A673 (cell line): ENCODE data around the gene NKX6-1. TPM values are rescaled to one million over a fixed set of nuclear protein-coding genes. Genes with fewer than 3 reads are reported as not detected.

Experiments
- BruUV-seq: library from RNA; stranded (reverse); fragments of 400-500 nt; replicated peaks from 2 replicates; lab custom pipeline; 2021; lab: Mats Ljungman, UMichigan
- CTCF ChIA-PET: fragments of 300-600 bp; sonication (Branson Sonifier 250); formaldehyde crosslinking; loops from one replicate; lab custom pipeline; 2022; ENCODE audit warnings: antibody characterized with exemption; lab: Charles Lee
- POLR2A ChIA-PET: fragments of 300-600 bp; sonication (Branson Sonifier 250); formaldehyde crosslinking; loops from one replicate; lab custom pipeline; 2022; ENCODE audit warnings: antibody characterized with exemption; ENCODE audit not compliant: low non-redundant PET; lab: Charles Lee
- DNase-seq: peaks from one replicate; pipeline ENCODE4 v3.0.0-alpha.2; 2015; ENCODE audit warnings: low spot score
- H3K27ac ChIP-seq: fragments of 200-600 bp; sonication (generic); 2 replicates; pipeline ENCODE4 v1.5.1; 2016; ENCODE audit warnings: mixed run types, low read depth, mild to moderate bottlenecking, mixed read lengths, antibody characterized with exemption, low read length; ENCODE audit not compliant: poor library complexity, severe bottlenecking
- H3K27me3 ChIP-seq: fragments of 200-600 bp; sonication (generic); replicated peaks from 2 replicates; pipeline ENCODE4 v1.6.1; 2017; ENCODE audit warnings: mixed run types, low read depth, mild to moderate bottlenecking, mixed read lengths, antibody characterized with exemption, low read length; ENCODE audit not compliant: insufficient read depth, poor library complexity
- H3K36me3 ChIP-seq: fragments of 200-600 bp; sonication (generic); 2 replicates; pipeline ENCODE4 v1.6.1; 2016; ENCODE audit warnings: mixed run types, mild to moderate bottlenecking, mixed read lengths, antibody characterized with exemption, low read length; ENCODE audit not compliant: insufficient read depth, poor library complexity, severe bottlenecking
- H3K4me1 ChIP-seq: fragments of 200-600 bp; sonication (generic); 2 replicates; pipeline ENCODE4 v1.6.1; 2017; ENCODE audit warnings: mixed run types, mild to moderate bottlenecking, mixed read lengths, antibody characterized with exemption, low read length; ENCODE audit not compliant: insufficient read depth, poor library complexity, severe bottlenecking
- H3K4me3 ChIP-seq: fragments of 200-600 bp; sonication (generic); 2 replicates; pipeline ENCODE4 v1.5.1; 2016; ENCODE audit warnings: low read depth, mixed run types, mild to moderate bottlenecking, mixed read lengths, low read length; ENCODE audit not compliant: poor library complexity, severe bottlenecking
- H3K9me3 ChIP-seq: fragments of 200-600 bp; sonication (generic); 2 replicates; pipeline ENCODE4 v1.6.1; 2016; ENCODE audit warnings: mixed run types, low read depth, mild to moderate bottlenecking, mixed read lengths, antibody characterized with exemption, low read length; ENCODE audit not compliant: poor library complexity, severe bottlenecking
- CTCF ChIP-seq: fragments of 300-800, 200-600 bp; sonication (generic); conservative IDR thresholded peaks from 2 replicates; pipeline ENCODE4 v1.5.1; 2017; ENCODE audit warnings: low read depth, mild to moderate bottlenecking, antibody characterized with exemption, low read length, moderate library complexity, mixed read lengths
- EZH2 ChIP-seq: fragments of 200-600 bp; sonication (generic); IDR thresholded peaks from 2 replicates; pipeline ENCODE4 v1.6.1; 2017; ENCODE audit warnings: borderline replicate concordance, low read depth, mild to moderate bottlenecking, mixed read lengths, antibody characterized with exemption, low read length; ENCODE audit not compliant: poor library complexity, severe bottlenecking
- intact Hi-C: fragments of 100-400 bp; cut with micrococcal nuclease; formaldehyde crosslinking; loops from one replicate; pipeline ENCODE4 v1.10.0; 2022; ENCODE audit not compliant: unreplicated experiment
- total RNA-seq: library from RNA; stranded (reverse); gene quantifications from 2 replicates; pipeline ENCODE4 v1.2.3, GENCODE V29; 2021

The NKX6-1 gene
- total RNA-seq, 1 experiment from 2014 or later, result 8.8 TPM

- Histone ChIP-seq H3K27ac (no peak overlapping the region), H3K9me3 (no peaks in the 10 kb centered on the region), H3K4me1 (no peaks in the 10 kb centered on the region), H3K27me3 (no peaks in the 10 kb centered on the region), H3K36me3 (peaks cover 14% of the 10 kb centered on the region), H3K4me3 (no peak overlapping the region)
- intact Hi-C loops, result no loop called here
- ChIA-PET CTCF (no interaction called here), POLR2A (no interaction called here)
- no peak for DNase-seq
- BruUV-seq, result no TSS peak
- no peak for TF ChIP-seq EZH2
- no peak for TF ChIP-seq CTCF
Measured at GRCh38 chr4:84492737-84493091, 6.4 kb downstream of the NKX6-1 start.

- ChIA-PET POLR2A (no interaction called here), CTCF (no interaction called here)
- no peak for DNase-seq
- H3K9me3 ChIP-seq, result no peaks in the 10 kb centered on the region
- no TSS peak for BruUV-seq
- H3K27me3 ChIP-seq, result no peaks in the 10 kb centered on the region
- no peak overlapping the region for H3K27ac ChIP-seq
- TF ChIP-seq CTCF, result no peak
- no peak for TF ChIP-seq EZH2
- no peak overlapping the region for H3K4me3 ChIP-seq
- intact Hi-C loops, result no loop called here
- H3K36me3 ChIP-seq, result peaks cover 14% of the 10 kb centered on the region
- H3K4me1 ChIP-seq, result no peaks in the 10 kb centered on the region
Measured at GRCh38 chr4:84492290-84492689, 6.8 kb downstream of the NKX6-1 start.

- Histone ChIP-seq H3K27ac (no peak overlapping the region), H3K27me3 (no peaks in the 10 kb centered on the region), H3K4me1 (no peaks in the 10 kb centered on the region), H3K4me3 (no peak overlapping the region), H3K9me3 (no peaks in the 10 kb centered on the region), H3K36me3 (peaks cover 14% of the 10 kb centered on the region)
- no TSS peak for BruUV-seq
- intact Hi-C loops, result no loop called here
- TF ChIP-seq EZH2 (no peak), CTCF (no peak)
- CTCF ChIA-PET, result no interaction called here
- DNase-seq, result no peak
- POLR2A ChIA-PET, result no interaction called here
Measured at GRCh38 chr4:84491481-84491880, 7.6 kb downstream of the NKX6-1 start.
